GM18873 (cell line): ENCODE measurements around the gene GLI3.

Source experiments
- ATAC-seq: cut with Tn5 transposase; IDR thresholded peaks from one replicate; pipeline ENCODE4 v1.9.1; 2021; ENCODE audit warnings: mild to moderate bottlenecking, moderate library complexity, moderate number of reproducible peaks; ENCODE audit not compliant: unreplicated experiment, low FRiP score

GLI3 gene

GRCh38 chr7:42064534-42064933 is 172.5 kb downstream of the GLI3 start:
- no peak for ATAC-seq

GRCh38 chr7:42059275-42059674 is 177.7 kb downstream of the GLI3 start:
- ATAC-seq, result no peak

GRCh38 chr7:42057331-42057730 is 179.7 kb downstream of the GLI3 start:
- no peak for ATAC-seq

- ATAC-seq, result no peak
Measured at GRCh38 chr7:42055171-42055570, 181.8 kb downstream of the GLI3 start.

- no peak for ATAC-seq
Measured at GRCh38 chr7:42053834-42054233, 183.2 kb downstream of the GLI3 start.

- no peak for ATAC-seq
Measured at GRCh38 chr7:42049761-42050160, 187.2 kb downstream of the GLI3 start.

GRCh38 chr7:42046483-42046882 is 190.5 kb downstream of the GLI3 start:
- ATAC-seq, result no peak

GRCh38 chr7:42045961-42046360 is 191.0 kb downstream of the GLI3 start:
- ATAC-seq, result no peak

- ATAC-seq, result no peak
Measured at GRCh38 chr7:42039921-42040320, 197.1 kb downstream of the GLI3 start.

GRCh38 chr7:42035210-42035609 is 201.8 kb downstream of the GLI3 start:
- ATAC-seq, result no peak

- no peak for ATAC-seq
Measured at GRCh38 chr7:42033480-42033879, 203.5 kb downstream of the GLI3 start.

GRCh38 chr7:42029405-42029804 is 207.6 kb downstream of the GLI3 start:
- no peak for ATAC-seq

GRCh38 chr7:42027521-42027920 is 209.5 kb downstream of the GLI3 start:
- ATAC-seq, result no peak

- no peak for ATAC-seq
Measured at GRCh38 chr7:42026622-42027197, 210.3 kb downstream of the GLI3 start.

GRCh38 chr7:42025635-42026375 is 211.2 kb downstream of the GLI3 start:
- ATAC-seq, result no peak

GRCh38 chr7:42024537-42024936 is 212.5 kb downstream of the GLI3 start:
- no peak for ATAC-seq

GRCh38 chr7:42023262-42023661 is 213.7 kb downstream of the GLI3 start:
- ATAC-seq, result no peak

- no peak for ATAC-seq
Measured at GRCh38 chr7:42022791-42023190, 214.2 kb downstream of the GLI3 start.

GRCh38 chr7:42022056-42022455 is 215.0 kb downstream of the GLI3 start:
- ATAC-seq, result no peak

- no peak for ATAC-seq
Measured at GRCh38 chr7:42021631-42022030, 215.4 kb downstream of the GLI3 start.

- no peak for ATAC-seq
Measured at GRCh38 chr7:42020061-42020460, 216.9 kb downstream of the GLI3 start.

- no peak for ATAC-seq
Measured at GRCh38 chr7:42017349-42017986, 219.5 kb downstream of the GLI3 start.
